Endodermal cell (in vitro differentiated cells): Measurements from ENCODE around the gene TACC2. TPM values are rescaled to one million over a fixed set of nuclear protein-coding genes. Genes with fewer than 3 reads are reported as not detected.
A peak's percentile ranks its signal among the peaks of the same experiment; 100 is the strongest.

ENCODE experiments used
- DNase-seq: peaks from one replicate; pipeline ENCODE4 v3.0.0-alpha.2; 2017
- H3K27ac ChIP-seq: 2 replicates; pipeline ENCODE4 v1.5.1; 2013; ENCODE audit warnings: mild to moderate bottlenecking, low read depth, low read length, moderate library complexity
- H3K27me3 ChIP-seq: 2 replicates; pipeline ENCODE4 v1.6.1; 2013; ENCODE audit warnings: mild to moderate bottlenecking, low read length, moderate library complexity; ENCODE audit not compliant: insufficient read depth, control insufficient read depth, poor library complexity, severe bottlenecking
- H3K36me3 ChIP-seq: 2 replicates; pipeline ENCODE4 v1.7.0; 2013; ENCODE audit warnings: mild to moderate bottlenecking, low read length, moderate library complexity; ENCODE audit not compliant: control insufficient read depth, insufficient read depth
- H3K4me1 ChIP-seq: one replicate; pipeline ENCODE4 v1.7.0; 2013; ENCODE audit warnings: low read length; ENCODE audit not compliant: control insufficient read depth, insufficient read depth
- H3K4me3 ChIP-seq: 2 replicates; pipeline ENCODE4 v1.5.1; 2013; ENCODE audit warnings: mild to moderate bottlenecking, low read length, moderate library complexity
- H3K9ac ChIP-seq: 2 replicates; pipeline ENCODE4 v1.6.1; 2013; ENCODE audit warnings: mild to moderate bottlenecking, low read length, moderate library complexity; ENCODE audit not compliant: poor library complexity, severe bottlenecking; ENCODE audit errors: extremely low read depth
- H3K9me3 ChIP-seq: 2 replicates; pipeline ENCODE4 v1.6.1; 2013; ENCODE audit warnings: mild to moderate bottlenecking, low read length, moderate library complexity; ENCODE audit not compliant: control insufficient read depth
- H3K27ac Mint-ChIP-seq: 2 replicates; pipeline ENCODE4 v1.8.0; 2020; ENCODE audit warnings: mixed read lengths
- H3K27me3 Mint-ChIP-seq: 2 replicates; pipeline ENCODE4 v1.8.0; 2021; ENCODE audit warnings: mild to moderate bottlenecking, mixed read lengths; ENCODE audit not compliant: insufficient read depth
- H3K36me3 Mint-ChIP-seq: 2 replicates; pipeline ENCODE4 v1.8.0; 2020; ENCODE audit warnings: low read depth, mixed read lengths
- H3K4me1 Mint-ChIP-seq: 2 replicates; pipeline ENCODE4 v1.8.0; 2020; ENCODE audit warnings: mixed read lengths
- H3K4me3 Mint-ChIP-seq: 2 replicates; pipeline ENCODE4 v1.8.0; 2020; ENCODE audit warnings: mild to moderate bottlenecking, moderate library complexity, mixed read lengths
- H3K9me3 Mint-ChIP-seq: 2 replicates; pipeline ENCODE4 v1.8.0; 2020; ENCODE audit warnings: mild to moderate bottlenecking, mixed read lengths
- CTCF ChIP-seq: fragments of 200-600 bp; sonication (generic); conservative IDR thresholded peaks from 2 replicates; pipeline ENCODE4 v1.5.0; 2021; ENCODE audit warnings: antibody characterized with exemption, mild to moderate bottlenecking
- WGBS, 2 experiments: methylation state at CpG; one replicate each; pipeline versions ENCODE4 v1.1.5 to v1.1.7; 2013; ENCODE audit warnings: missing lambda C conversion rate in 2 of 2, mixed read lengths in 1 of 2; ENCODE audit not compliant: insufficient coverage in 1 of 2, insufficient read length in 1 of 2; 5-methylcytosine and 5-hydroxymethylcytosine counted together
- total RNA-seq, 2 donors: library from RNA; stranded (reverse); fragmentation: NEBNext Ultra II Directional in 1 of 2; extraction: Animal tissue kit (Norgen Biotek cat#: 25700) in 1 of 2; gene quantifications; 2 replicates in 1 of 2; 3 replicates in 1 of 2; pipeline ENCODE4 v1.2.1, GENCODE V29; 2021

The TACC2 gene
- total RNA-seq, 2 donors from 2014 or later, result 24.5 to 34.1 TPM

- Histone ChIP-seq H3K36me3 (no peaks in the 10 kb centered on the region), H3K9ac (no peak overlapping the region), H3K4me1 (no peaks in the 10 kb centered on the region), H3K27ac (no peak overlapping the region), H3K27me3 (no peaks in the 10 kb centered on the region), H3K4me3 (no peak overlapping the region), H3K9me3 (no peaks in the 10 kb centered on the region)
- no peak for TF ChIP-seq CTCF
- no peaks in the 10 kb centered on the region for H3K36me3 Mint-ChIP-seq
- WGBS, 2 experiments, result 94 to 96% methylated on average over 8 to 9 of the region's 9 CpGs
- H3K4me1 Mint-ChIP-seq, result peaks cover 12% of the 10 kb centered on the region
- H3K27ac Mint-ChIP-seq, result no peak overlapping the region
- H3K4me3 Mint-ChIP-seq, result no peak overlapping the region
- peaks cover 4% of the 10 kb centered on the region for H3K27me3 Mint-ChIP-seq
- no peaks in the 10 kb centered on the region for H3K9me3 Mint-ChIP-seq
- DNase-seq, result no peak
These were observed 293.3 kb downstream of the TACC2 start for GRCh38 chr10:122282253-122282671.

DNA sequence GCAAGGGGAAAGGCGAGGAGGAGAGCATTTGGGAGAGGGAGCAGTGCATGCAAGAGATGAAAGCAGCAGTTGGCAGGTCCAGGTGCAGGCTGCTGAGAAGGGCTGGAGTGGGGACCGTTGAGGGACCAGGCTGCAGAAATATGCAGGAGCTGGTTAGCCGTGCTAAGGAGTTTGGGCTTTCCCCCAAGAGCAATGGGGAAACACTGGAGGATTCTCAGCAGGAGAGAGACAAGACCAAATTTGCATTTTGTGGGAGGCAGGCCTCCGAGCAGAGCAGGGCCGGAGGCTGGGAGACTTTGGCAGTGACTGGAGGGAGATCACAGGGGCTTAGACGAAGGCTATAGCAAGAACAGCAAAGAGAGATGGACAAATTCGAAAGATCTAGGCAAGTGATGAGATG lies 293.9 kb downstream of the TACC2 start:
- no peak overlapping the region for H3K4me3 Mint-ChIP-seq
- H3K9me3 Mint-ChIP-seq, result no peaks in the 10 kb centered on the region
- no peak overlapping the region for H3K27ac ChIP-seq
- DNase-seq, result peak; percentile 67
- H3K27me3 ChIP-seq, result no peaks in the 10 kb centered on the region
- no peaks in the 10 kb centered on the region for H3K4me1 ChIP-seq
- peaks cover 12% of the 10 kb centered on the region for H3K4me1 Mint-ChIP-seq
- no peak overlapping the region for H3K27ac Mint-ChIP-seq
- H3K27me3 Mint-ChIP-seq, result peaks cover 2% of the 10 kb centered on the region
- TF ChIP-seq CTCF, result no peak
- H3K36me3 ChIP-seq, result no peaks in the 10 kb centered on the region
- H3K9ac ChIP-seq, result no peak overlapping the region
- no peaks in the 10 kb centered on the region for H3K36me3 Mint-ChIP-seq
- WGBS, 2 experiments, result 73 to 75% methylated on average over 5 to 7 of the region's 7 CpGs
- H3K4me3 ChIP-seq, result no peak overlapping the region
- H3K9me3 ChIP-seq, result no peaks in the 10 kb centered on the region

DNA sequence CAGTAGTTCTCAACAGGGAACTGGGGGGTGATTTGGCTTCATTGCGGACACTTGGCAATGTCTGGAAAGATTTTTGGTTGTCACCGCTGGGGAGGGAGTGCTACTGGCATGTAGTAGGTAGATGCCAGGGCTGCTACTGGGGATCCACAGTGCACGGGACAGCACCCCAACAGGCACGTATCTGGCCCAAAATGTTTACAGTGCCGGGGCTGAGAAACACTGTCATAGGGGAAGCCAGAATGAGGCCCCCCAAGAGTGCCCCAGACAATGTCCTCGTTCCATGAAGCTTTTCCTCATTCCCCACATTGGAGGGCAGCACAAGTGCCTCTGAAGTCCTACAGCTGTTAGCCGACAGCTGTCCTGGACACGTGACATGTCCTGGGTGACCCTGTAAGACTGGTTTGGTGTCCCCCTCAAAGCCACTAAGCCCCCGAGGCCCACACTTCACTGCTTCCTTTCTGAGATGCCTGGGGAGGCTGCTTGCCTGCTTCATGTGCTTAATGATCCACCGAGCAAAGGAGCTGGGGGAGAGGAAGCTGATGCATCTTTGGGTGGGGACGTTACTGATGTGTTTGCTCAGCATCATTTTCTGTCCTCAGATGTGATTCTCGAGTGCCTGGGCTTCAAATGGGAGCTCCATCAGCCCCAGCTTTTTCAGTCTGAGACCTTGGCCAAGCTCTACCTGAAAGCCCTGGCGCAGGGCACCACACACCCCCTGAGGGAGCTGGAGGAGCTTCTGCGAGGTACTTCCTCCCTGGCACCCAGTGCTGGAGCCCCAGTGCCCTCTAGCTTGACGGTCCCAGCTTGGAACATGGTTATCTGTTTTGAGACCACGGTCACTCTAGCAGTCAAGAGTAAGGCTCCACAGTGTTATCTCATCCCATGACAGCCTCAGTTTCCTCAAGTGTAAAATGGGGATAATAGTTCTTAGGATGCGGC lies 296.8 kb downstream of the TACC2 start:
- TF ChIP-seq CTCF, result no peak
- no peak overlapping the region for H3K4me3 ChIP-seq
- H3K9me3 ChIP-seq, result no peaks in the 10 kb centered on the region
- Mint-ChIP-seq H3K27ac (no peak overlapping the region), H3K9me3 (no peaks in the 10 kb centered on the region), H3K27me3 (peaks cover 2% of the 10 kb centered on the region), H3K4me1 (peaks cover 12% of the 10 kb centered on the region), H3K36me3 (no peaks in the 10 kb centered on the region), H3K4me3 (no peak overlapping the region)
- no peaks in the 10 kb centered on the region for H3K4me1 ChIP-seq
- DNase-seq, result no peak
- 90 to 92% methylated on average over 14 to 17 of the region's 17 CpGs for WGBS, 2 experiments
- no peak overlapping the region for H3K9ac ChIP-seq
- no peaks in the 10 kb centered on the region for H3K36me3 ChIP-seq
- H3K27me3 ChIP-seq, result no peaks in the 10 kb centered on the region
- no peak overlapping the region for H3K27ac ChIP-seq
